K562 (cell line): ENCODE measurements around the gene TRMU. TPM values are rescaled to one million over a fixed set of nuclear protein-coding genes. Genes with fewer than 3 reads are reported as not detected.

Experiments
- ATAC-seq: fragments of 200-7000 bp; cut with Tn5 transposase; 3 replicates; pipeline ENCODE4 v1.9.1; 2020; ENCODE audit warnings: moderate library complexity
- BruUV-seq: library from RNA; stranded (reverse); fragments of 400-500 nt; replicated peaks from 2 replicates; lab custom pipeline; 2021; lab: Mats Ljungman, UMichigan
- CTCF ChIA-PET: fragments of 300-600 bp; formaldehyde crosslinking; extraction: SDS; loops from one replicate; lab custom pipeline; 2021; ENCODE audit warnings: low intra/inter-chr PET ratio; lab: Yijun Ruan, JAX
- POLR2A ChIA-PET: fragments of 300-600, 350-650 bp; sonication (Branson Sonifier 250); formaldehyde crosslinking; extraction: SDS; loops from one replicate; lab custom pipeline; 2021; ENCODE audit warnings: antibody characterized with exemption, inconsistent platforms; lab: Yijun Ruan, JAX
- DNase-seq, 4 experiments: peaks; one replicate each; pipeline versions ENCODE4 v3.0.0 to v3.0.0-alpha.2; 2011 to 2018; ENCODE audit warnings: low spot score in 3 of 4, mixed read lengths in 3 of 4; ENCODE audit errors: extremely low read depth in 1 of 4
- FAIRE-seq: peaks from 2 replicates; lab custom pipeline; 2011; peaks lifted over from hg19 to GRCh38; lab: Jason Lieb, UNC
- H2AFZ ChIP-seq: 2 replicates; pipeline ENCODE4 v1.6.0; 2011; ENCODE audit warnings: low read depth, low read length, control low read depth, inconsistent platforms
- H3K27ac ChIP-seq: fragments of 200-600 bp; 3 replicates; pipeline ENCODE4 v1.8.0; 2011; ENCODE audit warnings: low read depth, mild to moderate bottlenecking, control low read depth, inconsistent platforms, low read length, moderate library complexity, mixed read lengths; ENCODE audit errors: extremely low read depth
- H3K27me3 ChIP-seq, 2 experiments: fragments of 300-600 bp in 1 of 2; 2 replicates in 1 of 2; 3 replicates in 1 of 2; pipeline versions ENCODE4 v1.6.0 to v1.8.0; 2011; ENCODE audit warnings: inconsistent platforms in 2 of 2, low read length in 2 of 2, mild to moderate bottlenecking in 1 of 2, mixed read lengths in 1 of 2, moderate library complexity in 1 of 2; ENCODE audit not compliant: control insufficient read depth in 2 of 2, insufficient read depth in 2 of 2
- H3K36me3 ChIP-seq: fragments of 300-600 bp; 3 replicates; pipeline ENCODE4 v1.8.0; 2011; ENCODE audit warnings: mild to moderate bottlenecking, low read length, inconsistent platforms; ENCODE audit not compliant: control insufficient read depth, insufficient read depth
- H3K4me1 ChIP-seq, 2 experiments: fragments of 200-600 bp in 1 of 2; replicated peaks in 1 of 2; 2 replicates in 1 of 2; 3 replicates in 1 of 2; pipeline versions ENCODE4 v1.5.1 to v1.8.0; 2011; ENCODE audit warnings: inconsistent platforms in 2 of 2, low read length in 2 of 2, mild to moderate bottlenecking in 1 of 2, mixed read lengths in 1 of 2, moderate library complexity in 1 of 2; ENCODE audit not compliant: control insufficient read depth in 2 of 2, insufficient read depth in 2 of 2
- H3K4me2 ChIP-seq: 2 replicates; pipeline ENCODE4 v1.6.1; 2011; ENCODE audit warnings: low read length, control low read depth, inconsistent platforms, mixed read lengths; ENCODE audit not compliant: insufficient read depth
- H3K4me3 ChIP-seq: fragments of 200-600 bp; sonication (generic), shearing (Covaris generic); 2 replicates; pipeline ENCODE4 v1.5.1; 2016; ENCODE audit warnings: control low read depth, inconsistent platforms
- H3K79me2 ChIP-seq: fragments of 200-600 bp; 3 replicates; pipeline ENCODE4 v1.8.0; 2011; ENCODE audit warnings: low read length, inconsistent platforms; ENCODE audit not compliant: control insufficient read depth, insufficient read depth
- H3K9ac ChIP-seq, 2 experiments: 2 replicates each; pipeline versions ENCODE4 v1.6.0 to v1.6.1; 2011; ENCODE audit warnings: low read depth in 2 of 2, low read length in 2 of 2, control low read depth in 1 of 2, inconsistent platforms in 1 of 2, mild to moderate bottlenecking in 1 of 2, mixed read lengths in 1 of 2; ENCODE audit not compliant: insufficient read depth in 1 of 2
- H3K9me1 ChIP-seq: one replicate; pipeline ENCODE4 v1.6.0; 2011; ENCODE audit warnings: inconsistent platforms, mild to moderate bottlenecking, low read length, moderate library complexity; ENCODE audit not compliant: control insufficient read depth, insufficient read depth
- H3K9me3 ChIP-seq: replicated peaks from 2 replicates; pipeline ENCODE4 v1.5.1; 2011; ENCODE audit warnings: low read depth, low read length, inconsistent platforms; ENCODE audit not compliant: control insufficient read depth, insufficient read depth
- H4K20me1 ChIP-seq: replicated peaks from 2 replicates; pipeline ENCODE4 v1.6.1; 2011; ENCODE audit warnings: low read length, inconsistent platforms, mixed read lengths; ENCODE audit not compliant: control insufficient read depth, insufficient read depth
- HDAC3 ChIP-seq: fragments of 450-650 bp; IDR thresholded peaks from 2 replicates; pipeline ENCODE4 v1.6.1; 2018; ENCODE audit warnings: borderline replicate concordance, mild to moderate bottlenecking, moderate library complexity; ENCODE audit not compliant: partially characterized antibody
- KAT7 ChIP-seq: sonication (generic); formaldehyde crosslinking; IDR thresholded peaks from 2 replicates; pipeline ENCODE4 v1.8.0; 2022; ENCODE audit warnings: missing genetic modification reagents, mild to moderate bottlenecking, borderline replicate concordance
- KDM1A ChIP-seq, 2 experiments: fragments of 450-650 bp; IDR thresholded peaks; 2 replicates each; pipeline ENCODE4 v1.6.1; 2016; ENCODE audit warnings: mild to moderate bottlenecking in 2 of 2
- L3MBTL2 ChIP-seq: fragments of 450-650 bp; IDR thresholded peaks from 2 replicates; pipeline ENCODE4 v1.6.1; 2016; ENCODE audit warnings: mild to moderate bottlenecking, moderate library complexity
- RB1 ChIP-seq: fragments of 450-650 bp; IDR thresholded peaks from 2 replicates; pipeline ENCODE4 v1.6.1; 2017; ENCODE audit warnings: low read depth, mild to moderate bottlenecking
- ZC3H4 ChIP-seq: sonication (generic); formaldehyde crosslinking; IDR thresholded peaks from 2 replicates; pipeline ENCODE4 v1.9.0; 2021; ENCODE audit warnings: missing genetic modification reagents, borderline replicate concordance
- WGBS: fragments of 100-300 bp; shearing (Covaris generic); methylation state at CpG from one replicate; pipeline ENCODE4 v1.1.6; 2016; ENCODE audit warnings: low coverage, mixed read lengths; ENCODE audit not compliant: insufficient coverage; ENCODE audit errors: missing lambda C conversion rate; 5-methylcytosine and 5-hydroxymethylcytosine counted together
- in situ Hi-C: fragments of 300-500 bp; cut with MboI; formaldehyde crosslinking; loops from 4 replicates; pipeline ENCODE4 v1.15.0; 2018; ENCODE audit warnings: inconsistent platforms, mixed read lengths
- intact Hi-C: fragments of 100-400 bp; cut with micrococcal nuclease; formaldehyde crosslinking; loops from 2 replicates; pipeline ENCODE4 v1.14.2; 2022
- polyA plus RNA-seq, 8 experiments: library from polyadenylated mRNA; depleted of rRNA in 4 of 8; stranded (reverse) in 5 of 8; unstranded in 3 of 8; fragments of >200 nt; fragmentation: Nextera tagmentation in 2 of 8; fragmentation: Illumina TruSeq in 1 of 8; extraction: Ambion mirVana in 2 of 8; extraction: Trizol in 1 of 8; gene quantifications; 2 replicates each; pipeline versions ENCODE4 v1.2.1 to v1.2.3, GENCODE V29; 2011 to 2014; ENCODE audit warnings: inconsistent platforms in 1 of 8, missing spikeins in 1 of 8
- total RNA-seq, 7 experiments: library from RNA; depleted of rRNA in 6 of 7; stranded (reverse); fragments of >200 nt in 6 of 7; fragmentation: Illumina TruSeq in 2 of 7; extraction: Trizol in 2 of 7; gene quantifications; 2 replicates each; pipeline versions ENCODE4 v1.2.1 to v1.2.3, GENCODE V29; 2011 to 2021; ENCODE audit warnings: low replicate concordance in 1 of 7
- TF ChIP-seq, protein P1 (sequence below): fragments of 450-650 bp; IDR thresholded peaks from 2 replicates; pipeline ENCODE4 v1.6.1; 2016
- TF ChIP-seq, protein P2 (sequence below): fragments of 450-650 bp; formaldehyde crosslinking; IDR thresholded peaks from 2 replicates; pipeline ENCODE4 v1.4.0; 2020; ENCODE audit warnings: mild to moderate bottlenecking, moderate library complexity
- TF ChIP-seq, protein P3 (sequence below): fragments of 450-650 bp; formaldehyde crosslinking; IDR thresholded peaks from 2 replicates; pipeline ENCODE4 v1.4.0; 2020; ENCODE audit warnings: mild to moderate bottlenecking

TRMU gene
- total and polyA plus RNA-seq, 9 of the 15 experiments (the other 6 are each of a cell fraction or from before 2014, with no cell fraction given), result 2.3 to 49.9 (median 35.3) TPM

DNA sequence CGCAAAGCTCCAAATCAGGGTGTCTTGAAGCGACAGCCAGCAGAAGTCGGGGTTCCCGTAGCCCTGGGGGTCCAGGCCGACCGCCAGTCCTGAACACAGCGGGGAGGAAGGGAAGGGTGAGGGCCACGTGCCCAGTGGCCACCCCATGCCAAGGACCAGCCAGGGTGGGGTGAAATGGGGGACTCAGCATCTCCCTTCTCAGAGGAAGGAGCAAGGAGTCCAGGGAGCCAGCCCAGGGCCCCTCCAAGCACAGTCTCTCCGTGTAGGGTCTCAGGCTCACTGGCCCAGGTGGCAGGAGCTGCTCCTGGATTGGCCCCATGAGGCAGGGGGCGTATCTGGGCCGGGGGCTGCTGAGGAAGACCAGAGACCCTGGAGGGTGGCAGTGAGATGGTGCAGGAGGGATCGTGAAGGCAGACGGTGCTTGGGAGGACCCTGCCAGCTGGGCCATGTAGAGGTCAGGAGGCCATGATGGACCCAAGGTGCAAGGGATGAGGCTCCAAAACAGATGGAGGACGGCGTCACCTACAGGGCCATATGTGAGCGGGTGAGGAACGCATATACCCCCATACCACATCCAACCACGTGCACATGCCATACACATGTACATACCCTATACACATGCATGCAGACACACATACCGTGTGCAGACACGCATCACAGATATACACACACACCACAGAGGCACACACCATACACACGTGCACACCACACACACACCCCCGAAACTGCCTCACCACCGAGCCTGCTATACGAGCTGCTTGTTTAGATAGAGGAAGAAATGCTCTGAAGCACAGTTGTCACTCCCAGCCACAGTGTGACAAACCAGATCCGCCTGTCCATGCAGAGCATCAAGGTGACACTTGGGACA lies 34.4 kb downstream of the TRMU start:
- in situ Hi-C loops, result loop anchor here (5.0 kb wide), 1 partner anchor 172 kb away; no protein-coding TSS in a partner anchor
- no peak overlapping the region for H3K4me3 ChIP-seq

More for the DNA sequence above, 34.4 kb downstream of the TRMU start:
- no peak for DNase-seq
- CTCF ChIA-PET, result no interaction called here
- no TSS peak for BruUV-seq
- Histone ChIP-seq H3K9me1 (no peaks in the 10 kb centered on the region), H3K9me3 (no peaks in the 10 kb centered on the region), H3K79me2 (no peaks in the 10 kb centered on the region)
- WGBS, result 0% methylated on average over 19 of the region's 25 CpGs
- TF ChIP-seq ZC3H4 (CRISPR knock-in tag) (no peak), KDM1A (IDR thresholded peaks at IDR 0.05) (no peak), HDAC3 (no peak), KAT7 (no peak), RB1 (no peak), L3MBTL2 (no peak)
- TF ChIP-seq, protein P1, sequence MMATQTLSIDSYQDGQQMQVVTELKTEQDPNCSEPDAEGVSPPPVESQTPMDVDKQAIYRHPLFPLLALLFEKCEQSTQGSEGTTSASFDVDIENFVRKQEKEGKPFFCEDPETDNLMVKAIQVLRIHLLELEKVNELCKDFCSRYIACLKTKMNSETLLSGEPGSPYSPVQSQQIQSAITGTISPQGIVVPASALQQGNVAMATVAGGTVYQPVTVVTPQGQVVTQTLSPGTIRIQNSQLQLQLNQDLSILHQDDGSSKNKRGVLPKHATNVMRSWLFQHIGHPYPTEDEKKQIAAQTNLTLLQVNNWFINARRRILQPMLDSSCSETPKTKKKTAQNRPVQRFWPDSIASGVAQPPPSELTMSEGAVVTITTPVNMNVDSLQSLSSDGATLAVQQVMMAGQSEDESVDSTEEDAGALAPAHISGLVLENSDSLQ, result no peak
- TF ChIP-seq, protein P2, sequence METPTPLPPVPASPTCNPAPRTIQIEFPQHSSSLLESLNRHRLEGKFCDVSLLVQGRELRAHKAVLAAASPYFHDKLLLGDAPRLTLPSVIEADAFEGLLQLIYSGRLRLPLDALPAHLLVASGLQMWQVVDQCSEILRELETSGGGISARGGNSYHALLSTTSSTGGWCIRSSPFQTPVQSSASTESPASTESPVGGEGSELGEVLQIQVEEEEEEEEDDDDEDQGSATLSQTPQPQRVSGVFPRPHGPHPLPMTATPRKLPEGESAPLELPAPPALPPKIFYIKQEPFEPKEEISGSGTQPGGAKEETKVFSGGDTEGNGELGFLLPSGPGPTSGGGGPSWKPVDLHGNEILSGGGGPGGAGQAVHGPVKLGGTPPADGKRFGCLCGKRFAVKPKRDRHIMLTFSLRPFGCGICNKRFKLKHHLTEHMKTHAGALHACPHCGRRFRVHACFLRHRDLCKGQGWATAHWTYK (CRISPR knock-in tag), result no peak
- TF ChIP-seq, protein P3, sequence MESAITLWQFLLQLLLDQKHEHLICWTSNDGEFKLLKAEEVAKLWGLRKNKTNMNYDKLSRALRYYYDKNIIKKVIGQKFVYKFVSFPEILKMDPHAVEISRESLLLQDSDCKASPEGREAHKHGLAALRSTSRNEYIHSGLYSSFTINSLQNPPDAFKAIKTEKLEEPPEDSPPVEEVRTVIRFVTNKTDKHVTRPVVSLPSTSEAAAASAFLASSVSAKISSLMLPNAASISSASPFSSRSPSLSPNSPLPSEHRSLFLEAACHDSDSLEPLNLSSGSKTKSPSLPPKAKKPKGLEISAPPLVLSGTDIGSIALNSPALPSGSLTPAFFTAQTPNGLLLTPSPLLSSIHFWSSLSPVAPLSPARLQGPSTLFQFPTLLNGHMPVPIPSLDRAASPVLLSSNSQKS (CRISPR knock-in tag), result no peak
- TF ChIP-seq, all 486 proteins: peak for 0
- H2AFZ ChIP-seq, result no peak overlapping the region
- no peaks in the 10 kb centered on the region for H3K36me3 ChIP-seq
- no peak for ATAC-seq
- peaks cover 6% of the 10 kb centered on the region for H4K20me1 ChIP-seq
- H3K27ac ChIP-seq, result no peak overlapping the region
- H3K9ac ChIP-seq, result no peak overlapping the region
- peaks cover 0 to 28% of the 10 kb centered on the region in 2 experiments; a peak in 3 of 5 replicates for H3K27me3 ChIP-seq
- H3K4me1 ChIP-seq, result peaks cover 0 to 18% of the 10 kb centered on the region in 2 experiments; a peak in 2 of 5 replicates
- intact Hi-C loops, result no loop called here
- no peak overlapping the region for H3K4me2 ChIP-seq
- POLR2A ChIA-PET, result no interaction called here
- FAIRE-seq, result no peak
